SU-DHL-6 (cell line): ENCODE results near the gene HTR1D.

Experiments
- EZH2phosphoT487 ChIP-seq: fragments of 200-600 bp; sonication (generic), shearing (Covaris generic); conservative IDR thresholded peaks from 2 replicates; pipeline ENCODE4 v1.6.1; 2018; ENCODE audit warnings: mild to moderate bottlenecking, antibody characterized with exemption, low read length, moderate library complexity, mixed read lengths
- TF ChIP-seq, protein P1 (sequence below): fragments of 200-600 bp; sonication (generic); IDR thresholded peaks from one replicate; pipeline ENCODE4 v1.5.1; 2017; ENCODE audit warnings: antibody characterized with exemption, mild to moderate bottlenecking, low read length, moderate library complexity; ENCODE audit not compliant: insufficient read depth, poor library complexity, severe bottlenecking

DNA sequence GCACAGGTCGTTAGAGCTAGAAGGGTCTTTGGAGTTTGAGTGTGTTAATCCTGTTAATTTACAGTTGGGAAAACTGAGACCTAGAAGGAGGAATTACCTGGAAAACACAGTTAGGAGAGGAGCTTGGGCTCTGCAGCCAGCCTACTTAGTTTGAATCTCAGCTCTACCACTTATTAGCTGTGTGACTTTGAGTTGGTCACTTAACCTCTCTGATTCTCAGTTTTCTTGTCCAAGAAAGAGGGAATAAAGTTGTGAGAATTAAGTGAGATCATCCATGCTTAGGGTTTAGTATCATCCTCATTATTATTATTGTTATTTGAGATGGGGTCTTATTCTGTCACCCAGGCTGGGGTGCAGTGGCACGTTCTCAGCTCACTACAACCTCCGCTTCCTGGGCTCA lies 5.4 kb upstream of the HTR1D start:
- TF ChIP-seq, protein P1, sequence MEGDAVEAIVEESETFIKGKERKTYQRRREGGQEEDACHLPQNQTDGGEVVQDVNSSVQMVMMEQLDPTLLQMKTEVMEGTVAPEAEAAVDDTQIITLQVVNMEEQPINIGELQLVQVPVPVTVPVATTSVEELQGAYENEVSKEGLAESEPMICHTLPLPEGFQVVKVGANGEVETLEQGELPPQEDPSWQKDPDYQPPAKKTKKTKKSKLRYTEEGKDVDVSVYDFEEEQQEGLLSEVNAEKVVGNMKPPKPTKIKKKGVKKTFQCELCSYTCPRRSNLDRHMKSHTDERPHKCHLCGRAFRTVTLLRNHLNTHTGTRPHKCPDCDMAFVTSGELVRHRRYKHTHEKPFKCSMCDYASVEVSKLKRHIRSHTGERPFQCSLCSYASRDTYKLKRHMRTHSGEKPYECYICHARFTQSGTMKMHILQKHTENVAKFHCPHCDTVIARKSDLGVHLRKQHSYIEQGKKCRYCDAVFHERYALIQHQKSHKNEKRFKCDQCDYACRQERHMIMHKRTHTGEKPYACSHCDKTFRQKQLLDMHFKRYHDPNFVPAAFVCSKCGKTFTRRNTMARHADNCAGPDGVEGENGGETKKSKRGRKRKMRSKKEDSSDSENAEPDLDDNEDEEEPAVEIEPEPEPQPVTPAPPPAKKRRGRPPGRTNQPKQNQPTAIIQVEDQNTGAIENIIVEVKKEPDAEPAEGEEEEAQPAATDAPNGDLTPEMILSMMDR, result no peak
- no peak for TF ChIP-seq EZH2phosphoT487
